Stomach smooth muscle (tissue), 2 donors: ENCODE results near the gene GAL3ST2.
"Not testable (repeated sequence)": the region's sequence is repeated elsewhere in the genome, so short reads cannot be mapped to it uniquely, and the experiment has no call there.

Experiments used
- H3K27ac ChIP-seq: one replicate; pipeline ENCODE4 v1.7.0; 2013; ENCODE audit warnings: mild to moderate bottlenecking, low read length, inconsistent platforms
- H3K27me3 ChIP-seq, 2 donors: one replicate each; pipeline ENCODE4 v1.7.0; 2013; ENCODE audit warnings: low read length in 2 of 2; ENCODE audit not compliant: insufficient read depth in 2 of 2, control insufficient read depth in 1 of 2
- H3K36me3 ChIP-seq, 2 donors: one replicate each; pipeline ENCODE4 v1.7.0; 2013; ENCODE audit warnings: low read length in 2 of 2; ENCODE audit not compliant: control insufficient read depth in 2 of 2, insufficient read depth in 2 of 2
- H3K4me1 ChIP-seq: one replicate; pipeline ENCODE4 v1.7.0; 2013; ENCODE audit warnings: low read length; ENCODE audit not compliant: control insufficient read depth, insufficient read depth
- H3K4me3 ChIP-seq, 2 donors: one replicate each; pipeline ENCODE4 v1.7.0; 2013; ENCODE audit warnings: low read length in 2 of 2
- H3K9ac ChIP-seq, 2 donors: one replicate each; pipeline ENCODE4 v1.7.0; 2013; ENCODE audit warnings: low read length in 2 of 2, mild to moderate bottlenecking in 1 of 2
- H3K9me3 ChIP-seq, 2 donors: one replicate each; pipeline ENCODE4 v1.7.0; 2013; ENCODE audit warnings: low read length in 2 of 2; ENCODE audit not compliant: control insufficient read depth in 2 of 2
- donor health status: healthy.
- donor health status: Pancreatic carcinoma.

The GAL3ST2 gene

GRCh38 chr2:241818229-241818942 lies 41.8 kb downstream of the GAL3ST2 start:
- Histone ChIP-seq H3K36me3 (no peaks in the 10 kb centered on the region), H3K27ac (no peak overlapping the region), H3K4me1 (no peaks in the 10 kb centered on the region), H3K9ac (no peak overlapping the region), H3K9me3 (no peaks in the 10 kb centered on the region), H3K27me3 (peaks cover 6 to 18% of the 10 kb centered on the region in 2 donors), H3K4me3 (no peak overlapping the region)

DNA sequence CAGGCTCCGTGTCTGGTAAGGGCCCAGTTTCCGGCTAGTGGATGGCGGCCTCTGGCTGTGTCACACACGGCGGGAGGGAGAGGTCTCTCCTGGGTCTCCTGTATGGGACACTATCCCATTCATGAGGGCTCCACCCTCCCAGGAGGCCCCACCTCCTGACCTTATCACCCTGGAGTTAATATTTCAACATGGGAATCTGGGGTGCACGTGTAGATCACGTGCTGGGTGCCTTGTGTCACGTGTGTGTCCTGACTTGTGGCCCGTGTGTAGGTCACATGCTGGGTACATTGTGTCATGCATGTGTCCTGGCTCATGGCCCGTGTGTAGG lies 42.3 kb downstream of the GAL3ST2 start:
- Histone ChIP-seq H3K27ac (no peak overlapping the region), H3K4me1 (no peaks in the 10 kb centered on the region), H3K9ac (no peak overlapping the region), H3K4me3 (no peak overlapping the region), H3K9me3 (no peaks in the 10 kb centered on the region), H3K36me3 (no peaks in the 10 kb centered on the region), H3K27me3 (peaks cover 6 to 18% of the 10 kb centered on the region in 2 donors)

GRCh38 chr2:241819947-241820624 lies 43.5 kb downstream of the GAL3ST2 start:
- H3K4me1 ChIP-seq, H3K9me3 ChIP-seq, H3K27ac ChIP-seq, H3K9ac ChIP-seq, H3K36me3 ChIP-seq, H3K4me3 ChIP-seq: not testable (repeated sequence)
- H3K27me3 ChIP-seq = peaks cover 6 to 18% of the 10 kb centered on the region in 2 donors

GRCh38 chr2:241820625-241821384 lies 44.2 kb downstream of the GAL3ST2 start:
- H3K36me3 ChIP-seq = no peaks in the 10 kb centered on the region
- H3K4me1 ChIP-seq = no peaks in the 10 kb centered on the region
- no peak overlapping the region for H3K9ac ChIP-seq
- peaks cover 0 to 2% of the 10 kb centered on the region in 2 donors for H3K9me3 ChIP-seq
- H3K27me3 ChIP-seq = peaks cover 6 to 18% of the 10 kb centered on the region in 2 donors
- no peak overlapping the region for H3K27ac ChIP-seq
- no peak overlapping the region for H3K4me3 ChIP-seq

- H3K4me1 ChIP-seq = no peaks in the 10 kb centered on the region
- peaks cover 6 to 15% of the 10 kb centered on the region in 2 donors for H3K27me3 ChIP-seq
- peaks cover 0 to 3% of the 10 kb centered on the region in 2 donors for H3K9me3 ChIP-seq
- no peak overlapping the region for H3K9ac ChIP-seq
- H3K36me3 ChIP-seq = no peaks in the 10 kb centered on the region
- no peak overlapping the region for H3K27ac ChIP-seq
- H3K4me3 ChIP-seq = no peak overlapping the region
Observed at GRCh38 chr2:241821460-241822263, 45.0 kb downstream of the GAL3ST2 start.

DNA sequence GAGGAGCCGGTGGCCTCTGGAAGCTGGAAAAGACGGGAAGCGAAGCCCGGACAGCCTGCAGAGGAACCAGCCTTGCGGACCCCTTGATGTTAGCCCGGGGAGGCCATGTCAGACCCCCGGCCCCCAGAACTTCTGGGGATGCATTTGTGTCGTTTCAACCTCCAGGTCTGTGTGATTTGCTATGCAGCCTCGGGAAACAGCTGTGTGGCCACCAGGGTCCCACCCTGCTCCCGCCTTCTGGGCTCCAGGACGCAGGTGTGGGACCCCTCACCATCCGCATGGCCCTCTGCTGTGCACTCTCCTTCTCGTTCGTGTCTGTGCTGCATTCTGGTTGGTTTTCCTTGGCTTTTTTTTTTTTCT lies 45.6 kb downstream of the GAL3ST2 start:
- peaks cover 4 to 9% of the 10 kb centered on the region in 2 donors for H3K9me3 ChIP-seq
- H3K36me3 ChIP-seq = no peaks in the 10 kb centered on the region
- H3K4me1 ChIP-seq = no peaks in the 10 kb centered on the region
- H3K4me3 ChIP-seq = no peak overlapping the region
- no peak overlapping the region for H3K27ac ChIP-seq
- H3K9ac ChIP-seq = no peak overlapping the region
- H3K27me3 ChIP-seq = peaks cover 6 to 15% of the 10 kb centered on the region in 2 donors

DNA sequence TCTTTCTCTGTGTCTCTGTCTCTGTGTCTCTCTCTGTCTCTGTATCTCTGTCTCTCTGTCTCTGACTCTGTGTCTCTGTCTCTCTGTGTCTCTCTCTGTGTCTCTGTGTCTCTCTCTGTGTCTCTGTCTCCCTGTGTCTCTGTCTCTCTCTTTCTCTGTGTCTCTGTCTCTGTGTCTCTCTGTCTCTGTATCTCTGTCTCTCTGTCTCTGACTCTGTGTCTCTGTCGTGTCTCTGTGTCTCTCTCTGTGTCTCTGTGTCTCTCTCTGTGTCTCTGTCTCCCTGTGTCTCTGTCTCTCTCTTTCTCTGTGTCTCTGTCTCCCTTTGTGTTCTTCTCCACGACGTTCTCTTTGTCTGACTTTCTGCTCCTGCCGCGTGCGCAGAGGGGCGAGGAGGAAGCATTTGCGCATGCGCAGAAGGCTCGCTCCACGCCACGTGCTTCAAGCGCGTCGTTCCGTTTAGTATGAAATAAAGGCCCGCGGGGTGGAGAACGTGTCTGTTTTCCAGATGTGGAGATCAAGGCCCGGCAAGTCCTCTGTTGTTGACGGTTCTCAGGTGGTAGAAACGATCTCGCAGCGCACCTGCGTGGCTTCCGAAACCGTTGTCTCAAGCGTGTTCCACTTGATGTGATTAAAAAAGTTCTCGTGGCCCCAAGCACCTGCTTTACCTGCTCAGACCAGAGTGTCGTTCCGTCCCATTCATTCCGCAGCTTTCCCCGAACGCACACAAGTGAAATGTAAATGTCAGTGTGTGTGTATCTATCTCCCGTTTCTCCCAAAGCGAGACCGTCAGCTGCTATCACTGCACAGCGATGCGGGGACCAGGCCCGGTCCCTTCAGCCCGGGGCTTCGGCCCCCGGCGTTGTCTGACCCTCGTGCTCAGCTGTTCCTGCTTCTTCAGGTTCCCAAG lies 47.2 kb downstream of the GAL3ST2 start:
- not testable (repeated sequence) for H3K9ac ChIP-seq, H3K4me1 ChIP-seq, H3K4me3 ChIP-seq, H3K36me3 ChIP-seq, H3K27ac ChIP-seq
- Histone ChIP-seq H3K9me3 (peaks cover 8 to 11% of the 10 kb centered on the region in 2 donors), H3K27me3 (peaks cover 6 to 15% of the 10 kb centered on the region in 2 donors)

GRCh38 chr2:241827394-241827793 lies 50.8 kb downstream of the GAL3ST2 start:
- Histone ChIP-seq H3K27ac (no peak overlapping the region), H3K9me3 (peaks cover 8 to 11% of the 10 kb centered on the region in 2 donors), H3K36me3 (no peaks in the 10 kb centered on the region), H3K4me1 (no peaks in the 10 kb centered on the region), H3K27me3 (peaks cover 0 to 1% of the 10 kb centered on the region in 2 donors), H3K4me3 (no peak overlapping the region), H3K9ac (no peak overlapping the region)

- Histone ChIP-seq H3K36me3 (no peaks in the 10 kb centered on the region), H3K9ac (no peak overlapping the region), H3K4me3 (no peak overlapping the region), H3K9me3 (no peaks in the 10 kb centered on the region), H3K4me1 (no peaks in the 10 kb centered on the region), H3K27ac (no peak overlapping the region), H3K27me3 (peaks cover 0 to 12% of the 10 kb centered on the region in 2 donors)
Observed at GRCh38 chr2:241833101-241833663, 56.6 kb downstream of the GAL3ST2 start.
